Stimulated activated CD8-positive, alpha-beta memory T cell treated with anti-CD3 and anti-CD28 coated beads, Interleukin-12 subunit alpha, Interleukin-12 subunit beta, amount 100 ng/mL, for 4 hours (primary cell): ENCODE results near the gene MBD4.
"Not testable (repeated sequence)": the region's sequence is repeated elsewhere in the genome, so short reads cannot be mapped to it uniquely, and the experiment has no call there.

Experiments used
- DNase-seq: peaks from one replicate; pipeline ENCODE4 v3.0.0-alpha.2; 2020; ENCODE audit warnings: low read depth

Gene MBD4

GRCh38 chr3:129409541-129409940 lies 30.2 kb downstream of the MBD4 start:
- DNase-seq, result no peak

GRCh38 chr3:129404610-129405009 lies 35.1 kb downstream of the MBD4 start:
- no peak for DNase-seq

- no peak for DNase-seq
Observed at GRCh38 chr3:129404130-129404529, 35.6 kb downstream of the MBD4 start.

- no peak for DNase-seq
Observed at GRCh38 chr3:129403450-129403849, 36.3 kb downstream of the MBD4 start.

- DNase-seq, result no peak
Observed at GRCh38 chr3:129402616-129403015, 37.1 kb downstream of the MBD4 start.

GRCh38 chr3:129402210-129402609 lies 37.5 kb downstream of the MBD4 start:
- no peak for DNase-seq

- no peak for DNase-seq
Observed at GRCh38 chr3:129399895-129400357, 39.8 kb downstream of the MBD4 start.

- peak; percentile 39 for DNase-seq
Observed at GRCh38 chr3:129399145-129399894, 40.4 kb downstream of the MBD4 start.

GRCh38 chr3:129398803-129399144 lies 41.0 kb downstream of the MBD4 start:
- DNase-seq, result no peak

- DNase-seq, result not testable (repeated sequence)
Observed at GRCh38 chr3:129393760-129394564, 45.8 kb downstream of the MBD4 start.

- no peak for DNase-seq
Observed at GRCh38 chr3:129393271-129393670, 46.5 kb downstream of the MBD4 start.

GRCh38 chr3:129392106-129392887 lies 47.5 kb downstream of the MBD4 start:
- not testable (repeated sequence) for DNase-seq

- DNase-seq, result not testable (repeated sequence)
Observed at GRCh38 chr3:129391583-129391982, 48.2 kb downstream of the MBD4 start.

- DNase-seq, result no peak
Observed at GRCh38 chr3:129389572-129389937, 50.2 kb downstream of the MBD4 start.

- not testable (repeated sequence) for DNase-seq
Observed at GRCh38 chr3:129388791-129389571, 50.8 kb downstream of the MBD4 start.

GRCh38 chr3:129387487-129387886 lies 52.3 kb downstream of the MBD4 start:
- DNase-seq, result no peak

- DNase-seq, result no peak
Observed at GRCh38 chr3:129386984-129387383, 52.8 kb downstream of the MBD4 start.

- not testable (repeated sequence) for DNase-seq
Observed at GRCh38 chr3:129385507-129385906, 54.2 kb downstream of the MBD4 start.

- no peak for DNase-seq
Observed at GRCh38 chr3:129384594-129385323, 55.0 kb downstream of the MBD4 start.

- DNase-seq, result not testable (repeated sequence)
Observed at GRCh38 chr3:129384103-129384502, 55.6 kb downstream of the MBD4 start.

- DNase-seq, result peak; percentile 13
Observed at GRCh38 chr3:129383292-129383860, 56.4 kb downstream of the MBD4 start.
